Lung (tissue), 12 donors: ENCODE measurements around the gene TSPEAR. TPM values are rescaled to one million over a fixed set of nuclear protein-coding genes. Genes with fewer than 3 reads are reported as not detected.

Source experiments
- ATAC-seq: fragments of 200-7000 bp; cut with Tn5 transposase; one replicate; pipeline ENCODE4 v1.9.1; 2020; ENCODE audit warnings: moderate number of reproducible peaks; ENCODE audit not compliant: insufficient read depth, low FRiP score
- DNase-seq, 3 donors: peaks; one replicate each; pipeline ENCODE4 v3.0.0-alpha.2; 2013 to 2017
- H3K27ac ChIP-seq, 2 donors: one replicate each; pipeline ENCODE4 v1.5.1; 2013; ENCODE audit warnings: mild to moderate bottlenecking in 2 of 2, moderate library complexity in 2 of 2, control low read depth in 1 of 2, inconsistent platforms in 1 of 2, low read depth in 1 of 2, low read length in 1 of 2
- H3K27me3 ChIP-seq, 3 donors: one replicate each; pipeline ENCODE4 v1.5.1; 2013; ENCODE audit warnings: low read length in 2 of 3; ENCODE audit not compliant: control insufficient read depth in 3 of 3, insufficient read depth in 3 of 3
- H3K36me3 ChIP-seq, 4 donors: one replicate each; pipeline ENCODE4 v1.5.1; 2013; ENCODE audit warnings: low read length in 4 of 4, mild to moderate bottlenecking in 1 of 4, moderate library complexity in 1 of 4; ENCODE audit not compliant: control insufficient read depth in 4 of 4, insufficient read depth in 4 of 4
- H3K4me1 ChIP-seq, 5 donors: one replicate each; pipeline ENCODE4 v1.5.1; 2013; ENCODE audit warnings: low read length in 5 of 5, mild to moderate bottlenecking in 2 of 5, moderate library complexity in 1 of 5; ENCODE audit not compliant: control insufficient read depth in 5 of 5, insufficient read depth in 5 of 5
- H3K4me3 ChIP-seq: one replicate; pipeline ENCODE4 v1.5.1; 2013; ENCODE audit warnings: mild to moderate bottlenecking, control low read depth, moderate library complexity
- H3K9ac ChIP-seq, 2 donors: one replicate each; pipeline ENCODE4 v1.5.1; 2013; ENCODE audit warnings: low read length in 2 of 2, control low read depth in 1 of 2; ENCODE audit not compliant: insufficient read depth in 1 of 2
- H3K9me3 ChIP-seq, 4 donors: one replicate each; pipeline ENCODE4 v1.5.1; 2013; ENCODE audit warnings: low read length in 3 of 4, mild to moderate bottlenecking in 1 of 4, moderate library complexity in 1 of 4; ENCODE audit not compliant: control insufficient read depth in 4 of 4, insufficient read depth in 3 of 4
- CTCF ChIP-seq: IDR thresholded peaks from 2 replicates; pipeline ENCODE4 v1.5.1; 2012; ENCODE audit warnings: mild to moderate bottlenecking; ENCODE audit errors: control extremely low read depth, extremely low read depth
- WGBS, 2 donors: extraction: QIAGEN DNeasy Blood & Tissue Kit; methylation state at CpG; one replicate each; pipeline ENCODE4 v1.1.7; 2013; 5-methylcytosine and 5-hydroxymethylcytosine counted together
- polyA plus RNA-seq, 2 donors: library from polyadenylated mRNA; stranded (reverse); fragments of 200-250 nt; gene quantifications; one replicate each; pipeline ENCODE4 v1.2.1, GENCODE V29; 2013
- total RNA-seq, 2 donors: library from RNA; depleted of rRNA in 1 of 2; stranded (reverse); fragments of >200 nt in 1 of 2; gene quantifications; one replicate each; pipeline ENCODE4 v1.2.1, GENCODE V29; 2014 to 2021
- donor health status: control.
- donor health status: control.
- donor health status: Bipolar disorder and iron deficiency.
- donor health status: healthy.
- donor health status: DM: yes; HTN: yes; CAD: no.

Gene TSPEAR
- total and polyA plus RNA-seq, 4 donors, result 0.02 to 2.1 (median 0.27) TPM

- H3K9me3 ChIP-seq, result peaks cover 0 to 6% (median 1%) of the 10 kb centered on the region in 4 donors
- TF ChIP-seq CTCF, result no peak
- no peak overlapping the region for H3K9ac ChIP-seq
- ATAC-seq, result no peak
- H3K4me3 ChIP-seq, result no peak overlapping the region
- H3K27me3 ChIP-seq, result no peaks in the 10 kb centered on the region
- no peak for DNase-seq
- H3K36me3 ChIP-seq, result no peaks in the 10 kb centered on the region
- 72 to 83% methylated on average over 26 of the region's 26 CpGs for WGBS, 2 donors
- no peak overlapping the region for H3K27ac ChIP-seq
- H3K4me1 ChIP-seq, result peaks cover 0 to 26% (median 0%) of the 10 kb centered on the region in 5 donors
Measured at GRCh38 chr21:44758781-44759627, 47.6 kb upstream of the TSPEAR start.

GRCh38 chr21:44758141-44758561 is 46.8 kb upstream of the TSPEAR start:
- DNase-seq (no peak), ATAC-seq (no peak)
- Histone ChIP-seq H3K27me3 (no peaks in the 10 kb centered on the region), H3K4me3 (no peak overlapping the region), H3K4me1 (peaks cover 0 to 23% (median 0%) of the 10 kb centered on the region in 5 donors), H3K27ac (no peak overlapping the region), H3K36me3 (no peaks in the 10 kb centered on the region), H3K9me3 (peaks cover 0 to 6% (median 1%) of the 10 kb centered on the region in 4 donors), H3K9ac (no peak overlapping the region)
- 95 to 97% methylated on average over 8 of the region's 8 CpGs for WGBS, 2 donors
- TF ChIP-seq CTCF, result no peak

GRCh38 chr21:44757731-44758130 is 46.4 kb upstream of the TSPEAR start:
- 93 to 95% methylated on average over 6 of the region's 6 CpGs for WGBS, 2 donors
- ATAC-seq, result no peak
- peaks cover 0 to 22% (median 0%) of the 10 kb centered on the region in 5 donors for H3K4me1 ChIP-seq
- H3K36me3 ChIP-seq, result no peaks in the 10 kb centered on the region
- TF ChIP-seq CTCF, result no peak
- H3K9ac ChIP-seq, result no peak overlapping the region
- no peak for DNase-seq
- no peak overlapping the region for H3K27ac ChIP-seq
- H3K4me3 ChIP-seq, result no peak overlapping the region
- H3K27me3 ChIP-seq, result no peaks in the 10 kb centered on the region
- H3K9me3 ChIP-seq, result peaks cover 0 to 6% (median 1%) of the 10 kb centered on the region in 4 donors
